DOHH2 (cell line): Measurements from ENCODE around the gene CCNB1.

Source experiments
- CTCF ChIP-seq: fragments of 200-600 bp; sonication (generic); IDR thresholded peaks from one replicate; pipeline ENCODE4 v1.5.1; 2014; ENCODE audit warnings: antibody characterized with exemption, mild to moderate bottlenecking, low read depth, low read length; ENCODE audit not compliant: poor library complexity, severe bottlenecking
- EZH2phosphoT487 ChIP-seq: fragments of 200-600 bp; sonication (generic); IDR thresholded peaks from 2 replicates; pipeline ENCODE4 v1.6.1; 2017; ENCODE audit warnings: borderline replicate concordance, mild to moderate bottlenecking, antibody characterized with exemption, low read length, moderate library complexity, mixed read lengths

- TF ChIP-seq CTCF (no peak), EZH2phosphoT487 (no peak)
Observed at GRCh38 chr5:69187342-69187741, 20.4 kb downstream of the CCNB1 start.
